IMR-90 (cell line): Measurements from ENCODE around the gene HSBP1L1. TPM values are rescaled to one million over a fixed set of nuclear protein-coding genes. Genes with fewer than 3 reads are reported as not detected.

Experiments used
- ATAC-seq: fragments of 200-7000 bp; cut with Tn5 transposase; 2 replicates; pipeline ENCODE4 v1.9.1; 2020; ENCODE audit warnings: low read depth, mild to moderate bottlenecking, moderate library complexity
- BruUV-seq: library from RNA; stranded (reverse); fragments of 400-500 nt; replicated peaks from 2 replicates; lab custom pipeline; 2021; lab: Mats Ljungman, UMichigan
- CTCF ChIA-PET: fragments of 300-600 bp; formaldehyde crosslinking; extraction: SDS; loops from one replicate; lab custom pipeline; 2021; ENCODE audit warnings: antibody characterized with exemption; lab: Yijun Ruan, JAX
- POLR2A ChIA-PET: fragments of 300-600 bp; sonication (Branson Sonifier 250); formaldehyde crosslinking; loops from one replicate; lab custom pipeline; 2022; ENCODE audit warnings: antibody characterized with exemption; ENCODE audit not compliant: unreplicated experiment; lab: Charles Lee
- DNase-seq: peaks from one replicate; pipeline ENCODE4 v3.0.0; 2013
- H2AFZ ChIP-seq: replicated peaks from 2 replicates; pipeline ENCODE3; 2013; ENCODE audit warnings: low read length, mild to moderate bottlenecking; ENCODE audit not compliant: poor library complexity
- H2AK5ac ChIP-seq: 2 replicates; pipeline ENCODE4 v1.6.1; 2013; ENCODE audit warnings: low read depth, low read length, inconsistent platforms
- H2AK9ac ChIP-seq: replicated peaks from 2 replicates; pipeline ENCODE3; 2013; ENCODE audit warnings: mild to moderate bottlenecking, low read depth, low read length, moderate library complexity; ENCODE audit not compliant: poor library complexity
- H2BK120ac ChIP-seq: 2 replicates; pipeline ENCODE4 v1.6.1; 2013; ENCODE audit warnings: low read depth, low read length, inconsistent platforms
- H2BK15ac ChIP-seq: 3 replicates; pipeline ENCODE4 v1.6.1; 2013; ENCODE audit warnings: low read depth, low read length, inconsistent platforms
- H2BK20ac ChIP-seq: 2 replicates; pipeline ENCODE4 v1.6.1; 2013; ENCODE audit warnings: low read depth, mild to moderate bottlenecking, inconsistent platforms, low read length, moderate library complexity
- H2BK5ac ChIP-seq: 2 replicates; pipeline ENCODE4 v1.6.1; 2013; ENCODE audit warnings: mild to moderate bottlenecking, low read depth, low read length, inconsistent platforms; ENCODE audit not compliant: poor library complexity, severe bottlenecking
- H3K14ac ChIP-seq: replicated peaks from 2 replicates; pipeline ENCODE4 v1.6.1; 2013; ENCODE audit warnings: low read depth, low read length, inconsistent platforms
- H3K18ac ChIP-seq: 2 replicates; pipeline ENCODE4 v1.6.1; 2013; ENCODE audit warnings: low read depth, low read length, control low read depth
- H3K23ac ChIP-seq: 2 replicates; pipeline ENCODE4 v1.6.1; 2013; ENCODE audit warnings: low read depth, low read length, inconsistent platforms
- H3K27ac ChIP-seq: 2 replicates; pipeline ENCODE4 v1.5.1; 2013; ENCODE audit warnings: mild to moderate bottlenecking, control low read depth, low read length; ENCODE audit not compliant: insufficient read depth
- H3K27me3 ChIP-seq: 2 replicates; pipeline ENCODE4 v1.6.1; 2013; ENCODE audit warnings: low read length; ENCODE audit not compliant: control insufficient read depth, insufficient read depth
- H3K36me3 ChIP-seq: 2 replicates; pipeline ENCODE4 v1.6.1; 2013; ENCODE audit warnings: low read length, mixed read lengths; ENCODE audit not compliant: control insufficient read depth, insufficient read depth
- H3K4ac ChIP-seq: 2 replicates; pipeline ENCODE4 v1.6.1; 2013; ENCODE audit warnings: low read depth, low read length, inconsistent platforms
- H3K4me1 ChIP-seq: 2 replicates; pipeline ENCODE4 v1.6.1; 2013; ENCODE audit warnings: low read length, mixed read lengths; ENCODE audit not compliant: control insufficient read depth, insufficient read depth
- H3K4me2 ChIP-seq: 2 replicates; pipeline ENCODE4 v1.6.1; 2013; ENCODE audit warnings: low read depth, mild to moderate bottlenecking, control low read depth, low read length, moderate library complexity
- H3K4me3 ChIP-seq: 2 replicates; pipeline ENCODE4 v1.5.1; 2013; ENCODE audit warnings: low read depth, mild to moderate bottlenecking, control low read depth, low read length, moderate library complexity; ENCODE audit not compliant: insufficient read depth
- H3K56ac ChIP-seq: 2 replicates; pipeline ENCODE4 v1.6.1; 2013; ENCODE audit warnings: low read length, inconsistent platforms; ENCODE audit not compliant: insufficient read depth; ENCODE audit errors: extremely low read depth
- H3K79me1 ChIP-seq, 2 experiments: 2 replicates each; pipeline ENCODE4 v1.6.1; 2013; ENCODE audit warnings: low read length in 2 of 2, inconsistent platforms in 1 of 2, low read depth in 1 of 2
- H3K9ac ChIP-seq: 2 replicates; pipeline ENCODE4 v1.6.1; 2013; ENCODE audit warnings: low read depth, low read length, control low read depth
- H3K9me1 ChIP-seq: 2 replicates; pipeline ENCODE4 v1.6.1; 2013; ENCODE audit warnings: low read length, inconsistent platforms; ENCODE audit not compliant: insufficient read depth
- H3K9me3 ChIP-seq: 2 replicates; pipeline ENCODE4 v1.6.1; 2013; ENCODE audit warnings: low read length; ENCODE audit not compliant: control insufficient read depth, insufficient read depth
- H4K20me1 ChIP-seq: 2 replicates; pipeline ENCODE4 v1.6.1; 2013; ENCODE audit warnings: low read length, inconsistent platforms; ENCODE audit not compliant: insufficient read depth
- H4K5ac ChIP-seq: 2 replicates; pipeline ENCODE4 v1.6.1; 2013; ENCODE audit warnings: mild to moderate bottlenecking, low read depth, low read length, control low read depth
- H4K8ac ChIP-seq, 2 experiments: 2 replicates each; pipeline ENCODE4 v1.6.1; 2013; ENCODE audit warnings: low read depth in 2 of 2, low read length in 2 of 2, control low read depth in 1 of 2, inconsistent platforms in 1 of 2
- H4K91ac ChIP-seq: 2 replicates; pipeline ENCODE4 v1.6.1; 2013; ENCODE audit warnings: low read depth, low read length, inconsistent platforms; ENCODE audit not compliant: insufficient read depth
- BHLHE40 ChIP-seq: fragments of 150-350 bp; IDR thresholded peaks from 2 replicates; pipeline ENCODE4 v1.6.1; 2016; ENCODE audit warnings: mild to moderate bottlenecking, low read depth, low read length
- MAZ ChIP-seq: IDR thresholded peaks from 2 replicates; pipeline ENCODE4 v1.6.1; 2012; ENCODE audit warnings: low read depth, mild to moderate bottlenecking, low read length, improper control_type of control experiment, moderate library complexity, borderline replicate concordance
- POLR2A ChIP-seq: IDR thresholded peaks from 2 replicates; pipeline ENCODE4 v1.6.1; 2012; ENCODE audit warnings: mild to moderate bottlenecking, low read depth, low read length
- RAD21 ChIP-seq: IDR thresholded peaks from 2 replicates; pipeline ENCODE4 v1.6.1; 2012; ENCODE audit warnings: low read length, improper control_type of control experiment
- RFX5 ChIP-seq: IDR thresholded peaks from 2 replicates; pipeline ENCODE4 v1.8.0; 2012; ENCODE audit warnings: low read depth, mild to moderate bottlenecking, low read length, moderate library complexity
- SMC3 ChIP-seq: fragments of 150-350 bp; IDR thresholded peaks from 2 replicates; pipeline ENCODE4 v1.6.1; 2016; ENCODE audit warnings: low read depth, mild to moderate bottlenecking, antibody characterized with exemption, low read length, moderate library complexity
- WGBS, 2 experiments: methylation state at CpG; one replicate each; pipeline versions ENCODE4 v1.1.5 to v1.1.7; 2013; ENCODE audit warnings: missing lambda C conversion rate in 2 of 2; ENCODE audit not compliant: insufficient read length in 1 of 2; ENCODE audit errors: extremely low coverage in 2 of 2; 5-methylcytosine and 5-hydroxymethylcytosine counted together
- dilution Hi-C: fragments of 300-500 bp; cut with HindIII; formaldehyde crosslinking; loops from one replicate; pipeline ENCODE4 v1.14.3; 2018; ENCODE audit warnings: low sequenced_read_pairs; ENCODE audit not compliant: unreplicated experiment
- in situ Hi-C: fragments of 300-500 bp; cut with MboI; formaldehyde crosslinking; loops from 3 replicates; pipeline ENCODE4 v1.14.3; 2019; ENCODE audit warnings: low sequenced_read_pairs, inconsistent platforms, mixed read lengths
- intact Hi-C: fragments of 100-400 bp; cut with micrococcal nuclease; formaldehyde crosslinking; loops from 2 replicates; pipeline ENCODE4 v1.10.0; 2022
- polyA plus RNA-seq, 3 experiments: library from polyadenylated mRNA; depleted of rRNA; stranded (reverse); fragments of >200 nt; gene quantifications; 2 replicates each; pipeline ENCODE4 v1.2.3, GENCODE V29; 2012; ENCODE audit warnings: low replicate concordance in 1 of 3
- total RNA-seq: library from RNA; depleted of rRNA; stranded (reverse); fragments of >200 nt; gene quantifications from 2 replicates; pipeline ENCODE4 v1.2.3, GENCODE V29; 2012
- TF ChIP-seq, protein P1 (sequence below): fragments of 150-350 bp; IDR thresholded peaks from 2 replicates; pipeline ENCODE4 v1.6.1; 2016; ENCODE audit warnings: low read depth, mild to moderate bottlenecking, low read length, moderate library complexity, borderline replicate concordance

HSBP1L1 gene
- total and polyA plus RNA-seq, 2 of the 4 experiments (the other 2 are of a cell fraction): 8.6 to 18.0 TPM

DNA sequence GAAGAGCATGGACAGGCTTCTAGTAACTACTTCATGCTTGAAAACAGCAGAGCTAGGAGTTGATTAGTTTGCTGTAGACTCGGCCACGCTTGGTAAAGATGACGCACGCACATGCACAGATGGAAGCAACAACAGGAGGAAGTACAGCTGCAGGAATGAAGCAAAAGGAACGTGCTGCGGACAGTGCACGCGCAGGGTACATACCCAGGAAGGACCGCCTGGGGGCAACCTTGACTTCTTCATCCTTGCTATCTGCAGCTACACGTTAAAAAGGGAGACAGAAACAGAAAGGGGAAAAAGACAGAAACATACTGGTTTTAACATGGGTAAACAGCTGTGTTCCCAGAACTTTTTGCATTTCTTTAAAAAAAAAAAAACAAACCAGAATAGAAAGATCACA lies 30.7 kb upstream of the HSBP1L1 start:
- Histone ChIP-seq H3K23ac (no peak overlapping the region), H2BK15ac (no peak overlapping the region), H3K4me3 (no peak overlapping the region), H2AK5ac (no peak overlapping the region), H3K4me2 (no peak overlapping the region), H2BK120ac (no peak overlapping the region), H3K14ac (no peak overlapping the region), H3K36me3 (peaks cover 38% of the 10 kb centered on the region), H2AK9ac (no peak overlapping the region), H3K9me1 (peaks cover 6% of the 10 kb centered on the region), H3K56ac (no peak overlapping the region), H2BK20ac (no peak overlapping the region), H3K9ac (no peak overlapping the region), H4K91ac (no peak overlapping the region), H3K27me3 (no peaks in the 10 kb centered on the region), H4K20me1 (peaks cover 31% of the 10 kb centered on the region), H3K18ac (no peak overlapping the region), H3K27ac (no peak overlapping the region), H3K4me1 (no peaks in the 10 kb centered on the region), H3K9me3 (peaks cover 23% of the 10 kb centered on the region), H3K4ac (no peak overlapping the region), H2AFZ (no peak overlapping the region), H3K79me1 (peaks cover 29 to 59% of the 10 kb centered on the region in 2 experiments), H4K8ac (no peak overlapping the region), H4K5ac (no peak overlapping the region), H2BK5ac (no peak overlapping the region)
- ATAC-seq (no peak), DNase-seq (no peak)
- POLR2A ChIA-PET: no interaction called here
- WGBS, 2 experiments: 92% methylated on average over 4 of the region's 10 CpGs; no CpG with 5 or more reads in 1 of the 2 experiments
- CTCF ChIA-PET: no interaction called here
- intact Hi-C loops: no loop called here
- in situ Hi-C loops: no loop called here
- BruUV-seq: no TSS peak
- dilution Hi-C loops: no loop called here
- TF ChIP-seq, protein P1, sequence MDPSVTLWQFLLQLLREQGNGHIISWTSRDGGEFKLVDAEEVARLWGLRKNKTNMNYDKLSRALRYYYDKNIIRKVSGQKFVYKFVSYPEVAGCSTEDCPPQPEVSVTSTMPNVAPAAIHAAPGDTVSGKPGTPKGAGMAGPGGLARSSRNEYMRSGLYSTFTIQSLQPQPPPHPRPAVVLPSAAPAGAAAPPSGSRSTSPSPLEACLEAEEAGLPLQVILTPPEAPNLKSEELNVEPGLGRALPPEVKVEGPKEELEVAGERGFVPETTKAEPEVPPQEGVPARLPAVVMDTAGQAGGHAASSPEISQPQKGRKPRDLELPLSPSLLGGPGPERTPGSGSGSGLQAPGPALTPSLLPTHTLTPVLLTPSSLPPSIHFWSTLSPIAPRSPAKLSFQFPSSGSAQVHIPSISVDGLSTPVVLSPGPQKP: no peak
- no peak for TF ChIP-seq MAZ
- TF ChIP-seq BHLHE40: no peak
- no peak for TF ChIP-seq RFX5
- no peak for TF ChIP-seq RAD21
- TF ChIP-seq POLR2A: no peak
- no peak for TF ChIP-seq SMC3
